HCT116 (cell line): Measurements from ENCODE around the gene BRINP1. TPM values are rescaled to one million over a fixed set of nuclear protein-coding genes. Genes with fewer than 3 reads are reported as not detected.

Experiments
- ATAC-seq: fragments of 200-7000 bp; cut with Tn5 transposase; 2 replicates; pipeline ENCODE4 v1.9.1; 2020; ENCODE audit warnings: mild to moderate bottlenecking, moderate library complexity
- BruUV-seq: library from RNA; stranded (reverse); fragments of 400-500 nt; replicated peaks from 2 replicates; lab custom pipeline; 2021; lab: Mats Ljungman, UMichigan
- CTCF ChIA-PET: fragments of 300-600 bp; sonication (Branson Sonifier 250); formaldehyde crosslinking; loops from one replicate; lab custom pipeline; 2021; ENCODE audit warnings: antibody characterized with exemption; lab: Charles Lee
- POLR2A ChIA-PET: fragments of 300-600, 350-600 bp; sonication (Branson Sonifier 250); formaldehyde crosslinking; loops from one replicate; lab custom pipeline; 2021; ENCODE audit warnings: antibody characterized with exemption; lab: Charles Lee
- RAD21 ChIA-PET, 2 experiments: fragments of 300-600 bp; sonication (Branson Sonifier 250); formaldehyde crosslinking; loops; one replicate each; lab custom pipeline; 2023; ENCODE audit warnings: low total read pairs in 2 of 2; ENCODE audit not compliant: uncharacterized antibody in 2 of 2, unreplicated experiment in 2 of 2, low non-redundant PET in 1 of 2; lab: Charles Lee
- DNase-seq: peaks from one replicate; pipeline ENCODE4 v3.0.0-alpha.2; 2010; ENCODE audit warnings: low read depth, low spot score
- H2AFZ ChIP-seq: fragments of 200-600 bp; shearing (Covaris generic), sonication (generic); 2 replicates; pipeline ENCODE4 v1.6.1; 2017; ENCODE audit warnings: low read depth, mixed run types, mixed read lengths, antibody characterized with exemption, low read length; ENCODE audit not compliant: poor library complexity, severe bottlenecking
- H3K27ac ChIP-seq: 2 replicates; pipeline ENCODE4 v1.5.1; 2012; ENCODE audit warnings: low read depth, low read length
- H3K27me3 ChIP-seq: fragments of 200-600 bp; sonication (generic); 2 replicates; pipeline ENCODE4 v1.6.1; 2016; ENCODE audit warnings: mixed run types, low read length, mixed read lengths; ENCODE audit not compliant: insufficient read depth
- H3K36me3 ChIP-seq, 2 experiments: fragments of 200-500 bp in 1 of 2; fragments of 200-600 bp in 1 of 2; sonication (Bioruptor generic) in 1 of 2; sonication (generic) in 1 of 2; 2 replicates each; pipeline versions ENCODE4 v1.5.1 to v1.6.1; 2014 to 2016; ENCODE audit warnings: low read length in 2 of 2, inconsistent platforms in 1 of 2, mixed read lengths in 1 of 2, mixed run types in 1 of 2; ENCODE audit not compliant: insufficient read depth in 2 of 2, control insufficient read depth in 1 of 2
- H3K4me1 ChIP-seq, 2 experiments: fragments of 200-600 bp in 1 of 2; sonication (generic) in 1 of 2; 2 replicates each; pipeline versions ENCODE4 v1.5.1 to v1.6.1; 2012 to 2017; ENCODE audit warnings: low read length in 2 of 2, inconsistent platforms in 1 of 2, mild to moderate bottlenecking in 1 of 2, mixed read lengths in 1 of 2, mixed run types in 1 of 2, moderate library complexity in 1 of 2; ENCODE audit not compliant: insufficient read depth in 2 of 2, control insufficient read depth in 1 of 2
- H3K4me2 ChIP-seq: fragments of 200-600 bp; sonication (generic); 2 replicates; pipeline ENCODE4 v1.6.1; 2017; ENCODE audit warnings: mixed run types, low read length, mixed read lengths
- H3K4me3 ChIP-seq, 2 experiments: fragments of 200-600 bp in 1 of 2; sonication (generic) in 1 of 2; replicated peaks in 1 of 2; 2 replicates each; pipeline ENCODE4 v1.5.1; 2011 to 2016; ENCODE audit warnings: low read length in 2 of 2, control low read depth in 1 of 2, low read depth in 1 of 2, mild to moderate bottlenecking in 1 of 2, mixed read lengths in 1 of 2, mixed run types in 1 of 2
- H3K79me2 ChIP-seq: fragments of 200-600 bp; sonication (generic); 2 replicates; pipeline ENCODE4 v1.6.1; 2017; ENCODE audit warnings: mild to moderate bottlenecking, mixed run types, low read length, moderate library complexity, mixed read lengths; ENCODE audit not compliant: insufficient read depth
- H3K9ac ChIP-seq: fragments of 200-600 bp; sonication (generic); 2 replicates; pipeline ENCODE4 v1.6.1; 2016; ENCODE audit warnings: low read length, mixed read lengths
- H3K9me2 ChIP-seq: fragments of 200-600 bp; sonication (generic), shearing (Covaris generic); 2 replicates; pipeline ENCODE4 v1.6.1; 2017; ENCODE audit warnings: mixed run types, mild to moderate bottlenecking, moderate library complexity; ENCODE audit not compliant: insufficient read depth
- H3K9me3 ChIP-seq, 2 experiments: fragments of 200-500 bp in 1 of 2; fragments of 200-600 bp in 1 of 2; sonication (Bioruptor generic) in 1 of 2; sonication (generic) in 1 of 2; 2 replicates each; pipeline ENCODE4 v1.6.1; 2014 to 2017; ENCODE audit warnings: low read length in 2 of 2, mixed read lengths in 2 of 2, inconsistent platforms in 1 of 2, low read depth in 1 of 2, mild to moderate bottlenecking in 1 of 2, mixed run types in 1 of 2, moderate library complexity in 1 of 2; ENCODE audit not compliant: control insufficient read depth in 1 of 2, insufficient read depth in 1 of 2
- H4K20me1 ChIP-seq: fragments of 200-600 bp; sonication (generic), shearing (Covaris generic); 2 replicates; pipeline ENCODE4 v1.6.1; 2017; ENCODE audit warnings: mixed run types, mild to moderate bottlenecking, moderate library complexity; ENCODE audit not compliant: insufficient read depth
- CBX3 ChIP-seq: IDR thresholded peaks from 2 replicates; pipeline ENCODE4 v1.6.1; 2012; ENCODE audit warnings: low read depth
- CEBPB ChIP-seq: IDR thresholded peaks from 2 replicates; pipeline ENCODE4 v1.6.1; 2012; ENCODE audit warnings: low read depth
- EZH2phosphoT487 ChIP-seq: fragments of 200-600 bp; IDR thresholded peaks from 2 replicates; pipeline ENCODE4 v1.6.1; 2018; ENCODE audit warnings: antibody characterized with exemption, borderline replicate concordance
- FOSL1 ChIP-seq: IDR thresholded peaks from 2 replicates; pipeline ENCODE4 v1.6.1; 2012; ENCODE audit warnings: low read depth
- JUND ChIP-seq: IDR thresholded peaks from 2 replicates; pipeline ENCODE4 v1.6.1; 2012
- POLR2A ChIP-seq: IDR thresholded peaks from 2 replicates; pipeline ENCODE4 v1.7.0; 2011; ENCODE audit warnings: borderline replicate concordance; ENCODE audit not compliant: insufficient read depth, insufficient read length; ENCODE audit errors: extremely low read depth
- POLR2AphosphoS5 ChIP-seq: IDR thresholded peaks from 2 replicates; pipeline ENCODE4 v1.6.1; 2011; ENCODE audit warnings: mild to moderate bottlenecking, low read depth, low read length, moderate library complexity
- SIN3A ChIP-seq: IDR thresholded peaks from 2 replicates; pipeline ENCODE4 v1.6.1; 2012; ENCODE audit warnings: low read depth
- SP1 ChIP-seq: IDR thresholded peaks from 2 replicates; pipeline ENCODE4 v1.6.1; 2012; ENCODE audit warnings: low read depth
- TCF7L2 ChIP-seq: IDR thresholded peaks from 2 replicates; pipeline ENCODE4 v1.7.0; 2011; ENCODE audit warnings: borderline replicate concordance, inconsistent platforms; ENCODE audit not compliant: insufficient read depth, insufficient read length; ENCODE audit errors: extremely low read depth
- YY1 ChIP-seq: IDR thresholded peaks from 2 replicates; pipeline ENCODE4 v1.6.1; 2011; ENCODE audit warnings: low read length, low read depth, moderate library complexity, mild to moderate bottlenecking; ENCODE audit not compliant: insufficient replicate concordance; ENCODE audit errors: extremely low read depth
- ZFX ChIP-seq: fragments of 450-650 bp; IDR thresholded peaks from 2 replicates; pipeline ENCODE4 v1.6.1; 2017
- ZNF274 ChIP-seq: fragments of 200-500 bp; sonication (Bioruptor generic); IDR thresholded peaks from 2 replicates; pipeline ENCODE4 v1.6.1; 2014; ENCODE audit warnings: mild to moderate bottlenecking, low read depth, low read length, inconsistent platforms
- intact Hi-C: fragments of 100-400 bp; cut with micrococcal nuclease; formaldehyde crosslinking; loops from 2 replicates; pipeline ENCODE4 v1.10.0; 2022
- total RNA-seq: library from RNA; stranded (reverse); gene quantifications from one replicate; pipeline ENCODE4 v1.2.1, GENCODE V29; 2021; ENCODE audit not compliant: unreplicated experiment
- TF ChIP-seq, protein P1 (sequence below), 3 experiments: fragments of 200-600 bp in 1 of 3; sonication (generic) in 1 of 3; IDR thresholded peaks in 2 of 3; conservative IDR thresholded peaks in 1 of 3; 2 replicates each; pipeline ENCODE4 v1.5.1; 2012 to 2017; ENCODE audit warnings: low read depth in 2 of 3, low read length in 2 of 3, antibody characterized with exemption in 1 of 3, borderline replicate concordance in 1 of 3, control low read depth in 1 of 3, mild to moderate bottlenecking in 1 of 3, mixed read lengths in 1 of 3, mixed run types in 1 of 3, moderate library complexity in 1 of 3; ENCODE audit not compliant: insufficient read depth in 1 of 3
- TF ChIP-seq, protein P2 (sequence below): IDR thresholded peaks from 2 replicates; pipeline ENCODE4 v1.6.1; 2011; ENCODE audit warnings: mild to moderate bottlenecking, low read length, moderate library complexity; ENCODE audit not compliant: insufficient replicate concordance; ENCODE audit errors: extremely low read depth
- TF ChIP-seq, protein P3 (sequence below): IDR thresholded peaks from 2 replicates; pipeline ENCODE4 v1.6.1; 2012

The BRINP1 gene
- total RNA-seq, 1 experiment from 2014 or later: not detected

GRCh38 chr9:119284118-119284517 lies 85.1 kb downstream of the BRINP1 start:
- Histone ChIP-seq H3K79me2 (no peaks in the 10 kb centered on the region), H3K9me2 (no peaks in the 10 kb centered on the region), H3K9me3 (peaks cover 0 to 11% of the 10 kb centered on the region in 2 experiments; a peak in 2 of 4 replicates), H3K36me3 (no peaks in the 10 kb centered on the region), H3K4me2 (no peak overlapping the region), H4K20me1 (no peaks in the 10 kb centered on the region), H2AFZ (no peak overlapping the region), H3K4me1 (no peaks in the 10 kb centered on the region), H3K4me3 (no peak overlapping the region), H3K27me3 (no peaks in the 10 kb centered on the region), H3K27ac (no peak overlapping the region), H3K9ac (no peak overlapping the region)
- CTCF ChIA-PET: no interaction called here
- ATAC-seq (no peak), DNase-seq (no peak)
- no TSS peak for BruUV-seq
- TF ChIP-seq SP1: no peak
- TF ChIP-seq POLR2AphosphoS5: no peak
- no peak for TF ChIP-seq TCF7L2
- TF ChIP-seq ZNF274: no peak
- no peak for TF ChIP-seq JUND
- intact Hi-C loops: no loop called here
- RAD21 ChIA-PET: no interaction called here
- POLR2A ChIA-PET: no interaction called here

- H3K9me2 ChIP-seq: no peaks in the 10 kb centered on the region
Measured at GRCh38 chr9:119283078-119283794, 86.0 kb downstream of the BRINP1 start.

More at GRCh38 chr9:119283078-119283794, 86.0 kb downstream of the BRINP1 start:
- no peaks in the 10 kb centered on the region for H3K79me2 ChIP-seq
- DNase-seq (no peak), ATAC-seq (no peak)
- H3K4me1 ChIP-seq: no peaks in the 10 kb centered on the region
- no peaks in the 10 kb centered on the region for H4K20me1 ChIP-seq
- RAD21 ChIA-PET: no interaction called here
- H2AFZ ChIP-seq: no peak overlapping the region
- no peak overlapping the region for H3K4me3 ChIP-seq
- POLR2A ChIA-PET: no interaction called here
- no peaks in the 10 kb centered on the region for H3K27me3 ChIP-seq
- intact Hi-C loops: no loop called here
- CTCF ChIA-PET: no interaction called here
- H3K27ac ChIP-seq: no peak overlapping the region
- H3K9me3 ChIP-seq: peaks cover 0 to 11% of the 10 kb centered on the region in 2 experiments; a peak in 2 of 4 replicates
- TF ChIP-seq, protein P1, sequence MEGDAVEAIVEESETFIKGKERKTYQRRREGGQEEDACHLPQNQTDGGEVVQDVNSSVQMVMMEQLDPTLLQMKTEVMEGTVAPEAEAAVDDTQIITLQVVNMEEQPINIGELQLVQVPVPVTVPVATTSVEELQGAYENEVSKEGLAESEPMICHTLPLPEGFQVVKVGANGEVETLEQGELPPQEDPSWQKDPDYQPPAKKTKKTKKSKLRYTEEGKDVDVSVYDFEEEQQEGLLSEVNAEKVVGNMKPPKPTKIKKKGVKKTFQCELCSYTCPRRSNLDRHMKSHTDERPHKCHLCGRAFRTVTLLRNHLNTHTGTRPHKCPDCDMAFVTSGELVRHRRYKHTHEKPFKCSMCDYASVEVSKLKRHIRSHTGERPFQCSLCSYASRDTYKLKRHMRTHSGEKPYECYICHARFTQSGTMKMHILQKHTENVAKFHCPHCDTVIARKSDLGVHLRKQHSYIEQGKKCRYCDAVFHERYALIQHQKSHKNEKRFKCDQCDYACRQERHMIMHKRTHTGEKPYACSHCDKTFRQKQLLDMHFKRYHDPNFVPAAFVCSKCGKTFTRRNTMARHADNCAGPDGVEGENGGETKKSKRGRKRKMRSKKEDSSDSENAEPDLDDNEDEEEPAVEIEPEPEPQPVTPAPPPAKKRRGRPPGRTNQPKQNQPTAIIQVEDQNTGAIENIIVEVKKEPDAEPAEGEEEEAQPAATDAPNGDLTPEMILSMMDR (IDR thresholded peaks at IDR 0.05 in 2 of 3, conservative IDR thresholded peaks at IDR 0.05 in 1 of 3; ENCODE audit: borderline replicate concordance in 1 of 3, insufficient read depth in 1 of 3, low read depth in 2 of 3, low read length in 2 of 3): no peak
- no peak for TF ChIP-seq SP1
- TF ChIP-seq, protein P2, sequence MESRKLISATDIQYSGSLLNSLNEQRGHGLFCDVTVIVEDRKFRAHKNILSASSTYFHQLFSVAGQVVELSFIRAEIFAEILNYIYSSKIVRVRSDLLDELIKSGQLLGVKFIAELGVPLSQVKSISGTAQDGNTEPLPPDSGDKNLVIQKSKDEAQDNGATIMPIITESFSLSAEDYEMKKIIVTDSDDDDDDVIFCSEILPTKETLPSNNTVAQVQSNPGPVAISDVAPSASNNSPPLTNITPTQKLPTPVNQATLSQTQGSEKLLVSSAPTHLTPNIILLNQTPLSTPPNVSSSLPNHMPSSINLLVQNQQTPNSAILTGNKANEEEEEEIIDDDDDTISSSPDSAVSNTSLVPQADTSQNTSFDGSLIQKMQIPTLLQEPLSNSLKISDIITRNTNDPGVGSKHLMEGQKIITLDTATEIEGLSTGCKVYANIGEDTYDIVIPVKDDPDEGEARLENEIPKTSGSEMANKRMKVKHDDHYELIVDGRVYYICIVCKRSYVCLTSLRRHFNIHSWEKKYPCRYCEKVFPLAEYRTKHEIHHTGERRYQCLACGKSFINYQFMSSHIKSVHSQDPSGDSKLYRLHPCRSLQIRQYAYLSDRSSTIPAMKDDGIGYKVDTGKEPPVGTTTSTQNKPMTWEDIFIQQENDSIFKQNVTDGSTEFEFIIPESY: no peak
- TF ChIP-seq ZNF274: no peak
- no peak for TF ChIP-seq SIN3A
- TF ChIP-seq, protein P3, sequence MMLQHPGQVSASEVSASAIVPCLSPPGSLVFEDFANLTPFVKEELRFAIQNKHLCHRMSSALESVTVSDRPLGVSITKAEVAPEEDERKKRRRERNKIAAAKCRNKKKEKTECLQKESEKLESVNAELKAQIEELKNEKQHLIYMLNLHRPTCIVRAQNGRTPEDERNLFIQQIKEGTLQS: no peak
- TF ChIP-seq CEBPB: no peak
- no peak for TF ChIP-seq FOSL1
- no peak for TF ChIP-seq POLR2A
- TF ChIP-seq POLR2AphosphoS5: no peak
- TF ChIP-seq JUND: no peak
- no peak for TF ChIP-seq EZH2phosphoT487
- TF ChIP-seq YY1: no peak
- no peak for TF ChIP-seq CBX3
- no peak for TF ChIP-seq TCF7L2
- no peak for TF ChIP-seq ZFX
- no peak overlapping the region for H3K9ac ChIP-seq
- no peaks in the 10 kb centered on the region for H3K36me3 ChIP-seq
- no peak overlapping the region for H3K4me2 ChIP-seq
- no TSS peak for BruUV-seq
